ENCODE measurements around the gene LANCL2. TPM values are rescaled to one million over a fixed set of nuclear protein-coding genes. Genes with fewer than 3 reads are reported as not detected.
A peak's percentile ranks its signal among the peaks of the same experiment; 100 is the strongest.

Gene LANCL2
- total RNA-seq, 1 donor = 13.8 TPM

DNA sequence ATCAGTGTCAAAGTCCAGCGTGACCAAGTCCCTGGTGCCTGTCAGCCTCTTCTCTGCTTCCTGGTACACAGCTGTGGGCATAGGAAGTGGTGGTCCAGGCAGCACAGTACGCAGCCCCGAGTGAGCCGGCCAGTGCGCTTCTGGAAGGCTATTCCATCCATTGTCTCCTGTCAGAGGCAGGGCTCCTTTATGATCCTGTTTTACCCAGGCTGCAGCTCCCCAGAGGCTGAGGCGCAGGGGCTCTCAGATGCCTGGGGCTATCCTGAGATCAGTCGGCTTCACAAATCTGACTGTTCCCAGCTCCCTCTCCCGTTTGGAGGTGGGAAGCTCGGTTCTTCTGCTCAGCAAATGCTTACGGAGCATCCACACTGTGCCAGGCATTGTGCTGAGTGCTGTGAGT is 70.3 kb downstream of the LANCL2 start:
- TF ChIP-seq, protein P1, sequence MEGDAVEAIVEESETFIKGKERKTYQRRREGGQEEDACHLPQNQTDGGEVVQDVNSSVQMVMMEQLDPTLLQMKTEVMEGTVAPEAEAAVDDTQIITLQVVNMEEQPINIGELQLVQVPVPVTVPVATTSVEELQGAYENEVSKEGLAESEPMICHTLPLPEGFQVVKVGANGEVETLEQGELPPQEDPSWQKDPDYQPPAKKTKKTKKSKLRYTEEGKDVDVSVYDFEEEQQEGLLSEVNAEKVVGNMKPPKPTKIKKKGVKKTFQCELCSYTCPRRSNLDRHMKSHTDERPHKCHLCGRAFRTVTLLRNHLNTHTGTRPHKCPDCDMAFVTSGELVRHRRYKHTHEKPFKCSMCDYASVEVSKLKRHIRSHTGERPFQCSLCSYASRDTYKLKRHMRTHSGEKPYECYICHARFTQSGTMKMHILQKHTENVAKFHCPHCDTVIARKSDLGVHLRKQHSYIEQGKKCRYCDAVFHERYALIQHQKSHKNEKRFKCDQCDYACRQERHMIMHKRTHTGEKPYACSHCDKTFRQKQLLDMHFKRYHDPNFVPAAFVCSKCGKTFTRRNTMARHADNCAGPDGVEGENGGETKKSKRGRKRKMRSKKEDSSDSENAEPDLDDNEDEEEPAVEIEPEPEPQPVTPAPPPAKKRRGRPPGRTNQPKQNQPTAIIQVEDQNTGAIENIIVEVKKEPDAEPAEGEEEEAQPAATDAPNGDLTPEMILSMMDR (IDR thresholded peaks at IDR 0.05; ENCODE audit: insufficient read depth, low read depth, low read length) = no peak
- no peak for DNase-seq (ENCODE audit: low read depth)
- H3K4me3 ChIP-seq (ENCODE audit: low read depth, low read length) = no peak overlapping the region

DNA sequence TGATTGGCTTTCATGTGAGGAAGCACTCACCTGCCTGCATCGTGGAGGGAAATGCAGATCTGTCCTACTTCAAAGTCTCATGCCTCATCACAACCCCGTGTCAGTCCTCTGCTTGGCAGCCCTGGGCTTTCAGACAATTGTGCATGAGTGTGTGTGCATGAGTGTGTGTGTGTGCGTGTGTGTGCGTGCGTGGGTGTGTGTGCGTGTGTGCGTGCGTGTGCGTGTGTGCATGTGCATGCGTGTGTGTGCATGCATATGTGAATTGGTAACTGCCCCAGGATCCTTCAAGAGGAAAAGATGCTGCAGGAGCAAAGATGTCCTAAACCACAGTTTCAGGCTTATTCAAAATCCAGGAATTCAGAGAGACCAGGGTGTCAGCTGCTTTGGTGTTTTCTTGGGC is 71.3 kb downstream of the LANCL2 start:
- H3K4me3 ChIP-seq (ENCODE audit: low read depth, low read length) = no peak overlapping the region
- DNase-seq (ENCODE audit: low read depth) = no peak
- TF ChIP-seq, protein P1 (IDR thresholded peaks at IDR 0.05; ENCODE audit: insufficient read depth, low read depth, low read length) = no peak

DNA sequence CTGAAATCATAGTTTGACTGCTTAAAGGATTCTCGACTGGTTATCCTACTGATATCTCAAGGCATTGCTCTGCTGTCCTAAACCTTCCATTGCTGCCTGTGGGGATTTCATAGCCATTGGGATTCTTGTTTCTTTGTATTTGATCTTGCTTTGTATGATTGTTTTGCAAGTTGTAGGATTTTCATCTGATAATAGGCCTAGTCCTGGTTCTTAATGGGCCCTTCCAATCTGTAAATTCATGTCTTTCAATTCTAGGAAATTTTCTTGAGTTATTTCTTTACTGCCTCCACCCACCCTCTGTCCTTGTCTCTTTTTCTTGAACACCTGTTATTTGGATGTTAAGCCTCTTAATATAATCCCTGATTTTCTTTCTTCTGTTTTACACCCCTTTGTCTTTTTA is 72.2 kb downstream of the LANCL2 start:
- no peak overlapping the region for H3K4me3 ChIP-seq (ENCODE audit: low read depth, low read length)
- TF ChIP-seq, protein P1 (IDR thresholded peaks at IDR 0.05; ENCODE audit: insufficient read depth, low read depth, low read length) = no peak

DNA sequence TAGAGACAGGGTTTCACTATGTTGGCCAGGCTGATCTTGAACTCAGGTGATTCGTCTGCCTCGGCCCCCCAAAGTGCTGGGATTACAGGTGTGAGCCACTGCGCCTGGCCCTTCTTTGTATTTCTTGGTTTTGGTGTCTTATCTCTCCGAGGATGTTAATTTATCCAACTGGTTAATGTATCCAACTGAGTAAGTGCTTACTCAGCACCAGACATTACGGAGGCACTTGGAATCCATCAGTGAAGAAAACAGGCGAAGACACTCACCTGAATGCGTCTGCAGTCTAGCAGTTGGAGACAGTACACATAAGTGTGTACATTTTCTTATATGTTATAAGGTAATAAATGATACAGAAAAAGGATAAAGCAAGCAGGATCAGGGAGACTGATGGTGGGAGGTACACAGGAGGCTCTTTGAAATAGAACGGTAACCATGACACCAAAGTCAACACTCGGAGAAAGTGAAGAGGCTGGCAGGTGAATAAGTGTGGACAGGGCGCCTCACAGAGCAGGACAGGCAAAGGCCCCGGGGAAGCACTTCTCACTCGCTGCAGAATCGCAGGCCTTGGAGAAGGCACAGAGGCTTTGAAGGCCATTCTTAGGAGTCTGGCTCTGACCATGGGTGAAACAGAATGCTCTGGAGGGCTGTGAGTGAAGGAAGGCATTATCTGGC is 73.1 kb downstream of the LANCL2 start:
- TF ChIP-seq, protein P1 (IDR thresholded peaks at IDR 0.05; ENCODE audit: insufficient read depth, low read depth, low read length) = no peak
- no peak for DNase-seq (ENCODE audit: low read depth)
- H3K4me3 ChIP-seq (ENCODE audit: low read depth, low read length) = no peak overlapping the region

More for the DNA sequence above, 72.2 kb downstream of the LANCL2 start:
- no peak for DNase-seq (ENCODE audit: low read depth)

DNA sequence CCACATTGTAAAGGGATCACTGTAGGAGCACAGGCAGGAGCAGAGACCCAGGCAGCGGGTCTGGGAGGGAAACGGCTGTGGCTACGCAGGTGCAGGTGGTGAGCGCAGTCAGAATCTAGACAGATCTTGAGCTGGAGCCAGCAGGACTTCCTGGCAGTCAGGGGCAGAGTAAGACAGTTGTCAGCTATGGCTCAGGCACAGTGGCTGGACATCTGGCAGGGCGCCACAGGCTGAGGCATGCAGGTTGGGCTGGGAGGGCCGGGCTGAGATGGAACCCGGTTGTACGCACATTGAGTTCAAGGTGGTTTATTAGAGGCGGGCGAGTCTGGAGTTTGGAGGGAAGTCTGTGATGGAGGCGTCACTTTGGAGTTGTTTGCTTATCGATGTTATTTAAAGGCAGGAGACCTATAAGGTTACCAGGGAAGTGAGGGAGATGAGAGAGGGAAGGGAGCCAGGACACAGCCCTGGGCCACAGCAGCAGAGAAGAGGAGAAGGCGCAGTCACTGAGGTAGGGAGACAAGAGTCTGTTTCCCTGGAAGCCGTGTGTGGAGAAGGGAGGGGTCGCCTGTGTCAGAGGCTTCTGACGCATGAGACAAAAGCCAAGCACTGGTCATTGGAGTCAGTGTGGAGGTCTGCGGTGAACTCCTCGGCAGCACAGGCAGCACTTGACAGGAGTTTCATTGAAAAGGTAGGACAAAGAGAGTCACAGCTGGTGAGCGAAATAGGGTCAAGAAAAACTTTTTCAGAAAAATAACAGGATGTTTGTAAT is 73.8 kb downstream of the LANCL2 start:
- no peak overlapping the region for H3K4me3 ChIP-seq (ENCODE audit: low read depth, low read length)
- TF ChIP-seq, protein P1 (IDR thresholded peaks at IDR 0.05; ENCODE audit: insufficient read depth, low read depth, low read length) = no peak
- peak; percentile 48 for DNase-seq (ENCODE audit: low read depth)

DNA sequence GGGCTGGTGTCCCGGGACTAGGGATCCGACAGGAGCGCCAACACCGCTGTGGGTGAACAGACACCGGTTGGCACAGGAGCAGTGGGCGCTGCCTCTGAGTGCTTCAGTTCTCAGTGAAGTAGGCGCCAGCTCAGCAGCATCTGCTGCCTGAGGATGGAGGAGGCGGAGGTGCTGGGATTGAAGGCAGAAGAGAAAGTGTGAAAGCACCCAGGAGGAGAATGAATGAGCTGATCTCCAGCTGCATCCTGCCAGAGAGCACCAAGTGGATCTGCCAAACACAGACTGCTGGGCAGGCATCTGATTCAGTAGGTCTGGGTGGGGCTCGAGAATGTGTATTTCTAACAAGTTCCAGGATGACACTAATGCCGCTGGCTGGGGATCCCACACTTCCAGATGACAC is 74.5 kb downstream of the LANCL2 start:
- H3K4me3 ChIP-seq (ENCODE audit: low read depth, low read length) = no peak overlapping the region
- DNase-seq (ENCODE audit: low read depth) = peak; percentile 27
- TF ChIP-seq, protein P1 (IDR thresholded peaks at IDR 0.05; ENCODE audit: insufficient read depth, low read depth, low read length) = no peak

All from fibroblast of villous mesenchyme (primary cell).